HG03280 (cell line): Measurements from ENCODE around the gene TLR10.
"Not testable (repeated sequence)": the region's sequence is repeated elsewhere in the genome, so short reads cannot be mapped to it uniquely, and the experiment has no call there.

Experiments used
- ATAC-seq: cut with Tn5 transposase; IDR thresholded peaks from one replicate; pipeline ENCODE4 v1.9.1; 2021; ENCODE audit warnings: mild to moderate bottlenecking, moderate library complexity; ENCODE audit not compliant: unreplicated experiment

The TLR10 gene, protein sequence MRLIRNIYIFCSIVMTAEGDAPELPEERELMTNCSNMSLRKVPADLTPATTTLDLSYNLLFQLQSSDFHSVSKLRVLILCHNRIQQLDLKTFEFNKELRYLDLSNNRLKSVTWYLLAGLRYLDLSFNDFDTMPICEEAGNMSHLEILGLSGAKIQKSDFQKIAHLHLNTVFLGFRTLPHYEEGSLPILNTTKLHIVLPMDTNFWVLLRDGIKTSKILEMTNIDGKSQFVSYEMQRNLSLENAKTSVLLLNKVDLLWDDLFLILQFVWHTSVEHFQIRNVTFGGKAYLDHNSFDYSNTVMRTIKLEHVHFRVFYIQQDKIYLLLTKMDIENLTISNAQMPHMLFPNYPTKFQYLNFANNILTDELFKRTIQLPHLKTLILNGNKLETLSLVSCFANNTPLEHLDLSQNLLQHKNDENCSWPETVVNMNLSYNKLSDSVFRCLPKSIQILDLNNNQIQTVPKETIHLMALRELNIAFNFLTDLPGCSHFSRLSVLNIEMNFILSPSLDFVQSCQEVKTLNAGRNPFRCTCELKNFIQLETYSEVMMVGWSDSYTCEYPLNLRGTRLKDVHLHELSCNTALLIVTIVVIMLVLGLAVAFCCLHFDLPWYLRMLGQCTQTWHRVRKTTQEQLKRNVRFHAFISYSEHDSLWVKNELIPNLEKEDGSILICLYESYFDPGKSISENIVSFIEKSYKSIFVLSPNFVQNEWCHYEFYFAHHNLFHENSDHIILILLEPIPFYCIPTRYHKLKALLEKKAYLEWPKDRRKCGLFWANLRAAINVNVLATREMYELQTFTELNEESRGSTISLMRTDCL

DNA sequence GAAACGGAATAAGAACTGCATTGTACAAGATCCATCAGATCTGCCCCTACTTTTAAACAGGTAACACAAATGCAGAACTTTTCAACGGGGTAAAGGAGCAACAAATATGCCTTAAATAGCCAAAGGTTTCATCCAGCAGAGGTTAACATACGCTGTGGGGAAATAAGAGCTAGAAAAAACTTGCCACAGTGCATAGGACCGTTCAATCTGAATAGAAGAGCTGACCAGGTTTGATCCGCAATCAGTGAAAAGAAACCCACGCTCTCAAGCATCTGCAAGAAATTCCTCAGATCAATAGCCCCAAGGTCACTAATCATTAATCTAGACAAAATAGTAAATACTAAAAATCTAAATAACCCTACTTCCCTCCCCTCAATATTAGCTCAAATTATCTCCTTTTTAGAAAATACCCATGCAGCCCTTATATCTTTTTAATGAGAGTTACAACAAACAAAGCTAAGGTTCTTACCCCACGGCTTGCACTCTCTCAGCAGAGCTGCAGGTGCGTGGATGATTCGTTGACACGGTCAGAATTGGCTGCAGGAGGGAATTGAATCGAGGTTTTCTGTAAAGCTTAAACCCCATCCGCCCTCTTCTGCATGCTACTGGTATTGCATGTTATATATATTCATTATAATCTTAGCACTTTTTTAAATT is at the start of gene TLR10:
Gene TLR10 (minus strand): TSS at position 539 of the 657 bp plus-strand sequence. CDS start 7,400 bp downstream, outside the sequence.
- peak; percentile 70 for ATAC-seq

DNA sequence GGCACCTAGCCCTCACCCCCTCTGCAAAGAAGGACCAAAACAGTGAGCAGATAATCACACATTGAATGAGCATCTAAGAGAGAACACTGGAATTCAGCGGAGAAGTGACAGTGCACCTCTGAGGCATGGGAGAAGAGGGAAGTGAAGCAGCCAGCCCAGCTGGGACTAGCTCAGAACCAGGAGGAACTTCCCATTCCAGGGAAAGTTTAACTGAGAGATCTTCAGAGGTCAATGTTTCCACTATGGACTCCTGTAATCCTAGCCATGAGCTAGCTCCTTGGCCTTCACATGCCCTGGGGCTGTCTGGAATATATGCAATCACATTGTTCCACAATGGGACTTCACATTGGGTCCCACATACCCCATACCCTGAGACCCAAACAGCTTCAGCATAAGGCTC is 49.4 kb upstream of the TLR10 start:
- no peak for ATAC-seq

DNA sequence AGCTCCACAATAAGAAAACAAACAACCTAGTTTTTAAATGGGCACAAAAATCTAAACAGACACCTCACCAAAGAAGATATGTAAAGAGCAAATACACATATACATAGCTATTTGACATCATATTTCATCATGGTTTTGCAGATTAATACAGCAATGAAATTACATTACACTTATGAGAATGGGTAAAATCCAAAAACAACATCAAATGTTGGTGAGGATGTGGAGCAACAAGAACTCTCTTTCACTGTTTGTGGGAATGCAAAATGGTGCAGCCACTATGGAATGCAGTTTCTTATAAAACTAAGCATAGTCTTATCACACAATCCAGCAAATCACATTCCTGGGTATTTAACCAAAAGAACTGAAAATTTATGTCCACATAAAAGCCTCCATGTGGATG is 48.9 kb upstream of the TLR10 start:
- ATAC-seq: no peak

DNA sequence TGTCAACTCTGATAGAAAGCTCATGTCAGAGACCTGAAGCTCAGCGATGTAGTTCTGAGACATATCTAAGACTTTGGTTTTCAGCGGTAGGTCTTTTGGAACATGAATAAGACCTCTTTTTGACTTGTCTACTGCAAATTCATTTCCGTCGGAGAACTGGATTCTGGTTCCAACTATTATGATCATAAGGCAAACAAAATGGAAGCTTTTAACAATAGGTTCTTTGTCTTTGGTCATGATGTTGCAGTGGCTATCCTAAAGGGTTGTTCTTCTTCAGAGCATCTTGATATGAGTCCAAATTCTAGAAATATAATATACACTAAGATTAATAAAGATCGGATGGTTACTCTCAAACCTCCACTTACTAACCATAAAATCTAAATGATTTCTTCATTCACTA is 46.4 kb upstream of the TLR10 start:
- no peak for ATAC-seq

DNA sequence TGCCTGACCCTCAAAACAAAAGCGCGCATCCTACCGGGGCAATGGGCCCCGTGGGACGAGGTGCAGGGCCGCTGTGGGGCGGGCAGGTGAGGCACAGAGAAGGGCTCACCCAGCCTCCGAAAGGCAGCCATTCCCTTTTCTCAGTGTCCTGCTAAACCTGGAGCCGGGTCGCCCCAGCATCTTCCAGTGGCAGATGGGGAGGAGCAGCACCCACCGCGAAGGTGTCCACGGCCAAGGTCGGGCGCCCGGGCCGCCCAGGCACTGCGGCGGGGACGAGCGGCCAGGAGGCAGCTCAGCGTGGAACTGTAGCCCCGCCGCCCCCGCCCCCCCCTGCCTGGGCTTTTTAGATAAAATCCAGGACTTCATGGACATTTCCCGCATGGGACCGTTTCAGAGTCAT is 41.0 kb upstream of the TLR10 start:
- ATAC-seq: no peak

DNA sequence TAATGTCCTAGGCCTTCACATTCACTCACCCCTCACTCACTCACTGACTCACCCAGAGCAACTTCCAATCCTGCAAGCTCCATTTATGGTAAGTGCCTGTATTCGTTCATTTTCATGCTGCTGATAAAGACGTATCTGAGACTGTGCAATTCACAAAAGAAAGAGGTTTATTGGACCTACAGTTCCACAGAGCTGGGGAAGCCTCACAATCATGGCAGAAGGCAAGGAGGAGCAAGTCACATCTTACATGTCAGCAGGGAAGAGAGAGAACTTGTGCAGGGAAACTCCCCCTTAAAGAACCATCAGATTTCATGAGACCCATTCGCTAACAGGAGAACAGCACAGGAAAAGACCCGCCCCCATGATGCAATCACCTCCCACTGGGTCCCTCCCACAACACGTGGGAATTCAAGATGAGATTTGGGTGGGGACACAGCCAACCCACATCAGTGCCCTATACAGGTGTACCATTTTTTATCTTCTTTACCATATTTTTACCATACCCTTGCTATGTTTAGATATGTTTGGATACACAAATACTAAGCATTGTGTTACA is 40.0 kb upstream of the TLR10 start:
- ATAC-seq: no peak

DNA sequence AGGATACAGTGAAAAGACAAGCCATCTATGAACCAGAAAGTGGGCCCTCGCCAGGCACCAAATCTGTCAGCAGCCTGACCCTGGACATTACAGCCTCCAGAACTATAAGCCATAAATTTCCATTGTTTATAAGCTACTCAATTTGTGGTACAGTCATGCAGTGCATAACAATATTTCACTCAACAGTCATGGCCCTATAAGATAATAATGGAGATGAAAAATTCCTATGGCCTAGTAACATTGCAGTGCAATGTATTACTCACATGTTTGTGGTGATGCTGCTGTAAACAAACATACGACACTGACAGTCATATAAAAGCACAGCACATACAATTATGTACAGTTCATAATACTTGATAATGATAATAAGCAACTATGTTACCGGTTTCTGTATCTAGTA is 38.9 kb upstream of the TLR10 start:
- ATAC-seq: no peak

DNA sequence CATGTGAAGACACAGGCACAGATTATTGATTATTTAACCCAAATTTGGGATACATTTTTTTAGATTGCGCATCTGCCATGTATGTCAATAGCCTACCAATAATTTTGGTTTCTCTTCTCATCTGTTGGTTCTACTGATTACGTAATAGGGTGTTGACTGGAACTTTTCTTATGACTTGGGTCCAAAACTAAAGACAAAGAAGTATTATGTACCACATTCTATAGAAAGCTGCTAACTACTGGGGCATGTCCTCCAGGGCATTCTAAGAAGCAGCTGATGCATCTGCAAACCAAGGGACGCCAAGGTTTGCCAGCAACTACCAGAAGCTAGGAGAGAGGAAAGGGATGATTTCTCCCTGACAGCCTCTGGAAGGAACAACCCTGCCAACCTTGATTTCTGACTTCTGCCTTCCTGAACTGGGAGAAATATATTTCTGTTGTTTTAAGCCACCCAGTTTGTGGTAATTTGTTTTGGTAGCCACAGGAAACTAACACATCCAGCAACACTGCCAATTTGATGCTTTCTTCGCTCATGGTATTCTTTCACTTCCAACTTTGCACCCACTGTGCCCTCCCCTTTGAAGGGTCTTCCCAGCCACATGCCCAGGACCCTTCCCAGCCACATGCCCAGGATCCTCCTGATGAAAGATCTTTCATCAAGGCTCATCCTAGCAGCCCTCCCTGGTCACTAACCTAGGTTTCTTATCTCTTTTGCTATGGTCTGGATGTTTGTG is 37.7 kb upstream of the TLR10 start:
- peak; percentile 47 for ATAC-seq

DNA sequence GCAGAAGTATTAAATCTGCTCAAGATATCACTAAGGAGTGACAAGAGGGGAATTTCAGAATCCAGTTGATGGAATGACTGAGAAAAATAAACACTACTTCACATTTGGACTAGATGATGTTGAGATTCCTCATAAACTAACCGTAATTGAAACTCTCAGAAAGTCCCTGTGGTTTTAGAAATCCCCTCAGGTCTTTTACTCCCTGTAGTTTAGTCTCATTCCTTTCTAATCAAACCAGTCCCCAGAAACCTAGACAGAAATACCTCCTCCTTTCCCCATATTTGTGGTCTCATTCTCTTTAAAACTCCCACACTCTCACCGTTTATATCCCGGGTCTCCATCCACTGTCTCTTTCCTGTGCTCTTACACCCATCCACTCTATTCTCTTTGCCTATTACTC is 36.8 kb upstream of the TLR10 start:
- ATAC-seq: no peak

DNA sequence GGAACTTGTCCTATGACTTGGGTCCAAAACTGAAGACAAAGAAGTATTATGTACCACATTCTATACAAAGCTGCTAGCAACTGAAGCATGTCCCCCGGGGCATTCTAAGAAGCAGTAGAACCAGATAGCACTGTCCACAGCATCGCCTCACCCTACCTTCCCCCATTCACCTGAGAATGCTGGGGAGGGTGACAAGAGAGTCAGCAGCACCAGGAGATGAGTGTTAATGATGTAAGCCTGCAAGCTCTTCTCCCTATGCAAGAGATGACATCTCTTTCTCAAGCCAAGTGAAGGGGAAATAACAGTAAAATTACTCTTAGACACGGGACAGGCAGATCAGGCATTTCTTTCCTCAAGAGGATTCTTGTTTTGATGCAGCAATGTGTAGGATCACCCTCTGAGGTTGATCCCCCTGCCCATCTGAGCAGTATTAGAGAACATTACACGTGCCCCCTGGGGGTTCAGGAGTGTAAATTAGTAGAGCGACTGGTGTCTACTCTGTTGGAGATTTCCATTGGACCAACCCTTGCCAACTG is 35.7 kb upstream of the TLR10 start:
- ATAC-seq: peak; percentile 39

DNA sequence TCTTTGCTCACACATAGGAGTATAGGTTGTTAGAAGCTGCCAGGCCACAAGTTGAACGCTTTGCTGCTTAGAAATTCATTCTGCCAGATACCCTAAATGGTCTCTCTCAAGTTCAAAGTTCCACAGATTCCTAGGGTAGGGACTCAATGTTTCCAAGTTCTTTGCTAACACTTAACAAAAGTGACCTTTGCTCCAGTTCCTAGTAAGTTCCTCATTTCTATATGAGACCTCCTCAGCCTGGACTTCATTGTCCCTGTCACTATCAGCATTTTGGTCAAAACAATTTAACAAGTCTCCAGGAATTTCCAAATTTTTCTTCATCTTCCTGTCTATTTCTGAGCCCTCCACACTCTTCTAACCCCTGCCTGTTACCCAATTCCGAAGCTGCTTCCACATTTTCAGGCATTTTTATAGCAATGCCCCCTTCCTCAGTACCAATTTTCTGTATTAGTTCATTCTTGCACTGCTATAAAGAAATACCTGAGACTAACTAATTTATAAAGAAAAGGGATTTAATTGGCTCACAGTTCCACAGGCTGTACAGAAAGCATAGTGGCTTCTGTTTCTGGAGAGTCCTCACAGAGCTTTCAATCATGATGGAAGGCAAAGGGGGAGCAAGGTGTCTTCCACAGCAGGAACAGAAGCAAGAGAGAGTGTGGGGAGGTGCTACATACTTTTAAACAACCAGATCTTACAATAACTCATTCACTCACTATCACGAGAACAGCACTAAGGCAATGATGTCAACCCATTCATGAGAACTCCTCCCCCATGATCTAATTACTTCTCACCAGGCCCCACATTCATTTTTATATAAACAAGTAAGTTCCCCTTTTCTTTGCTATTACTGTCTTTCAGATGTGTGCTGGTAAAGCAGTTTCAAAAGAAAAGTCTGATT is 33.3 kb upstream of the TLR10 start:
- ATAC-seq: no peak

DNA sequence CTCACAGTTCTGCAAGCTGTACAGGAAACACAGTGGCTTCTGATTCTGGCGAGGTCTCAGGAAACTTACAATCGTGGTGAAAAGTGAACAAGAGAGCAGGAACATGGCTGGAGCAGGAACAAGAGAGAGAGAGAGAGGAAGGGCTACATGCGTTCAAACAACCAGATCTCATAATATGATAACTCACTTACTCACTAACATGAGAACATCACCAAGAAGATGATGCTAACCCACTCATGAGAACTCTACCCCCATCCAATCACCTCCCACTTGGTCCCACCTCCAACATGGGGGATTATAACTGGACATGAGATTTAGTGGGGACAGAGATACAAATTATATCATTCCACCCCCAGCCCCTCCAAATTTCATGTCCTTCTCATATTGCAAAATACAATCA is 31.6 kb upstream of the TLR10 start:
- ATAC-seq: no peak

DNA sequence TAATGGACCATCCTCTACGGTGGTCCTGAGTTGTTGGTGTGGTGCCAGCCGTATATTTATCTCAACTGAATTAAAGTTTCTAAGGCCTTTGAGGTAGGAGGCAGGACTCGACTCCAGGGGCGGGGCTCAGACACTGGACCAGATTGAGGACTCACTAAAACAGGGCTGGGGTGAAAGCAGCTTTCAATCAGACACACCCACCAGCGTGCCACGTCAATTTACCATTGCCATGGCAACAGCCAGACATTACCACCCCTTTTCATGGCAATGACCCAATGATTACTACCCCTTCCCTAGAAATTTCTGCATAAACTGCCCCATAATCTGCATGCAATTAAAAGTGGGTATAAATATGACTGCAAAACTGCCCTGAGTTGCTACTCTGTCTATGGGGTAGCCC is 28.5 kb upstream of the TLR10 start:
- no peak for ATAC-seq

DNA sequence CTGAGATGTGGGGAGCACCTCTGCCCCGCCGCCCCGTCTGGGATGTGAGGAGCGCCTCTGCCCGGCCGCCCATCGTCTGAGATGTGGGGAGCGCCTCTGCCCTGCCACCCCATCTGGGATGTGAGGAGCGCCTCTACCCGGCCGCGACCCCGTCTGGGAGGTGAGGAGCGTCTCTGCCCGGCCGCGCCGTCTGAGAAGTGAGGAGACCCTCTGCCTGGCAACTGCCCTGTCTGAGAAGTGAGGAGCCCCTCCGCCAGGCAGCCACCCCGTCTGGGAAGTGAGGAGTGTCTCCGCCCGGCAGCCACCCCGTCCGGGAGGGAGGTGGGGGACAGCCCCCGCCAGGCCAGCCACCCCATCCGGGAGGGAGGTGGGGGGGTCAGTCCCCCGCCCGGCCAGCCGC is 24.7 kb upstream of the TLR10 start:
- ATAC-seq: not testable (repeated sequence)

DNA sequence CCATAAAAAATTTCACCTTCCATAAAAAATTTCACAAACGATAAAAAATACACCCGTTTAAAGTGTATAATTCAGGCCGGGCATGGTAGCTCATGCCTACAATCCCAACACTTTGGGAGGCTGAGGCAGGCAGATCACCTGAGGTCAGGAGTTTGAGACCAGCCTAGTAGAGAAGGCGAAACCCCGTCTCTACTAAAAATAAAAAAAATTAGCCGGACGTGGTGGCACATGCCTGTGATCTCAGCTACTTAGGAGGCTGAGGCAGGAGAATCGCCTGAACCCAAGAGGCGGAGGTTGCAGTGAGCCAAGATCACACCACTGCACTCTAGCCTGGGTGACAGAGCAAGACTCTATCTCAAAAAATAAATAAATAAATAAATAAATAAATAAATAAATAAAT is 23.5 kb upstream of the TLR10 start:
- ATAC-seq: not testable (repeated sequence)

DNA sequence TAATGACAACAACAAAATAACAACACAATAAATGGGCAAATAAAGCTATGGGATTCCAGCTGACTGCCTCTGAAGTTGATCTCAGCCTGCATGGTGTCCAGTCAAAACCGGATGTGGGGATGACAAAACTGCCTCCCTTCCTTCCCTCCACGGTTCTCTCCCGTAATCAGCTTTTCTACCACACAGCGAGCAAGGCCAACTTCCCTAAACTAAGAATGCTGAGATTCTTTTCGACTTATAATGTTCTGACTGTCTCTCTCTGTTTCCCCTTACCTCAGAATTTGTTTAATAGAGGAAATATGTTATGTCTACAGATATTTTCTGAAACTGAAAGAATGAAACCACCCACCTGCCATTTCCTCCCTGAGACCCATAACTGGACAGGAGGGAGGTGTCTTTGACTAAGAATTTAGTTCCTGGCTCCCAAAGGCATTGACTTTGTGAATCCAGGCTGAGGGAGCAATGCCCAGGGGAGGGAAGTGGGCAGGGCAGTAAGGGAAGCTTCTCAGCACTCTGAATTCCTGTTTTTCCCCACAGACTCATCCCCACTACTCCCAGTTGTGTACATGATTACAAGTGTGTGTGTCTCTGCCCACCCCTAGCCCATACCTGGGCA is 22.8 kb upstream of the TLR10 start:
- ATAC-seq: peak; percentile 73

DNA sequence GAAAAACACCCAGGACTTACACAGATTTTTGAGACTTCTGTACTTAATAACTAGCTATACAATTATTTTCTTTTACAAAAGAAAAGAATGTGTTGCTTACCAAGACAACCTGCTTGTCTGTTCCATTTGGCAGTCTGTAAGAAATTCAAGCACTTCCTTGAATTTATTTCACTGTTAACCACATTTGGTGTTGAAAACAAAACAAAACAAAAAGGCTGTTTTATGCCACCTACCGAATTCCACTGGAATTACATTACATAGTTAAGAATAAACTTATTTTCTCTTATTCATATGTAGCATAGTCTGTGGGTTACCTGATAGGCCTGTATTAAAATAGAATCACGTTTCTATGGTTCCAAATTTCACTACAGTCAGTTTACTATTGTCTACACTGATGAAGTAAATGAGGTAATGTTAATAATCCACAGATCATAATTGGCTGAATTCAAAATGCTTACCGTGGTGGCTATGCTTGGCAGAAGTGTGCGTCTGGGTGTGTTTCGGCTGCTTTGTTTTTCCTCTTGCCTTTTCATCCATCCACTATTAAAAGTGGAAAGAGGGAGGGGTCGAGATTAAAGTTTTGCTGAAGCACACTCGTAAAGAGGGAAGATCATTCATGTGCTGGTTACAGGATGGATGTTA is 22.0 kb upstream of the TLR10 start, which contains the start of gene TLR1:
Gene TLR1 (minus strand): TSS at position 138 of the 642 bp plus-strand sequence. CDS start 5,960 bp downstream, outside the sequence.
- peak; percentile 33 for ATAC-seq
